Nephron progenitor cell (in vitro differentiated cells): ENCODE measurements around the gene PARP1.
"Not testable (repeated sequence)": the region's sequence is repeated elsewhere in the genome, so short reads cannot be mapped to it uniquely, and the experiment has no call there.

Source experiments
- DNase-seq: peaks from one replicate; pipeline ENCODE4 v3.0.0; 2021
- H3K27ac Mint-ChIP-seq: 2 replicates; pipeline ENCODE4 v1.8.0; 2021; ENCODE audit warnings: mild to moderate bottlenecking, moderate library complexity, mixed read lengths
- H3K27me3 Mint-ChIP-seq: 2 replicates; pipeline ENCODE4 v1.8.0; 2021; ENCODE audit warnings: mild to moderate bottlenecking, low read depth, mixed read lengths; ENCODE audit not compliant: poor library complexity
- H3K36me3 Mint-ChIP-seq: 2 replicates; pipeline ENCODE4 v1.8.0; 2021; ENCODE audit warnings: low read depth, mixed read lengths
- H3K4me1 Mint-ChIP-seq: 2 replicates; pipeline ENCODE4 v1.8.0; 2021; ENCODE audit warnings: mixed read lengths
- H3K4me3 Mint-ChIP-seq: 2 replicates; pipeline ENCODE4 v1.8.0; 2021; ENCODE audit warnings: mild to moderate bottlenecking, moderate library complexity, mixed read lengths
- H3K9me3 Mint-ChIP-seq: 2 replicates; pipeline ENCODE4 v1.8.0; 2021; ENCODE audit warnings: mild to moderate bottlenecking, moderate library complexity, mixed read lengths
- CTCF ChIP-seq: fragments of 200-600 bp; sonication (generic); IDR thresholded peaks from 2 replicates; pipeline ENCODE4 v1.5.0; 2021; ENCODE audit warnings: antibody characterized with exemption

PARP1 gene

GRCh38 chr1:226433341-226433720 lies 25.4 kb upstream of the PARP1 start:
- Mint-ChIP-seq H3K4me3 (no peak overlapping the region), H3K27me3 (peaks cover 16% of the 10 kb centered on the region), H3K9me3 (no peaks in the 10 kb centered on the region), H3K36me3 (no peaks in the 10 kb centered on the region), H3K27ac (peak overlapping the region; percentile 41), H3K4me1 (peaks cover 41% of the 10 kb centered on the region)
- TF ChIP-seq CTCF = no peak
- no peak for DNase-seq

- H3K4me1 Mint-ChIP-seq = peaks cover 47% of the 10 kb centered on the region
- H3K9me3 Mint-ChIP-seq = no peaks in the 10 kb centered on the region
- H3K27me3 Mint-ChIP-seq = peaks cover 16% of the 10 kb centered on the region
- no peaks in the 10 kb centered on the region for H3K36me3 Mint-ChIP-seq
- no peak for DNase-seq
- no peak for TF ChIP-seq CTCF
- H3K4me3 Mint-ChIP-seq = no peak overlapping the region
- peak overlapping the region; percentile 41 for H3K27ac Mint-ChIP-seq
Observed at GRCh38 chr1:226432586-226433340, 24.9 kb upstream of the PARP1 start.

- not testable (repeated sequence) for H3K9me3 Mint-ChIP-seq, H3K27ac Mint-ChIP-seq, DNase-seq, H3K36me3 Mint-ChIP-seq, H3K4me3 Mint-ChIP-seq
- Mint-ChIP-seq H3K4me1 (peaks cover 56% of the 10 kb centered on the region), H3K27me3 (peaks cover 15% of the 10 kb centered on the region)
Observed at GRCh38 chr1:226431898-226432297, 24.0 kb upstream of the PARP1 start.

GRCh38 chr1:226429858-226430715 lies 22.2 kb upstream of the PARP1 start:
- no peak for TF ChIP-seq CTCF
- H3K9me3 Mint-ChIP-seq = peaks cover 5% of the 10 kb centered on the region
- peaks cover 66% of the 10 kb centered on the region for H3K4me1 Mint-ChIP-seq
- H3K27me3 Mint-ChIP-seq = peaks cover 6% of the 10 kb centered on the region
- no peaks in the 10 kb centered on the region for H3K36me3 Mint-ChIP-seq
- H3K27ac Mint-ChIP-seq = no peak overlapping the region
- no peak overlapping the region for H3K4me3 Mint-ChIP-seq
- DNase-seq = no peak

GRCh38 chr1:226428791-226429461 lies 21.0 kb upstream of the PARP1 start:
- no peak for TF ChIP-seq CTCF
- H3K9me3 Mint-ChIP-seq = peaks cover 5% of the 10 kb centered on the region
- peaks cover 58% of the 10 kb centered on the region for H3K4me1 Mint-ChIP-seq
- H3K36me3 Mint-ChIP-seq = no peaks in the 10 kb centered on the region
- H3K4me3 Mint-ChIP-seq = peak overlapping the region; percentile 45
- peak overlapping the region; percentile 17 for H3K27ac Mint-ChIP-seq
- H3K27me3 Mint-ChIP-seq = peaks cover 6% of the 10 kb centered on the region
- peak; percentile 56 for DNase-seq

- Mint-ChIP-seq H3K4me3 (peak overlapping the region; percentile 45), H3K27ac (peak overlapping the region; percentile 46), H3K9me3 (peaks cover 5% of the 10 kb centered on the region), H3K36me3 (no peaks in the 10 kb centered on the region), H3K4me1 (peaks cover 55% of the 10 kb centered on the region), H3K27me3 (peaks cover 6% of the 10 kb centered on the region)
- TF ChIP-seq CTCF = no peak
- peak; percentile 20 for DNase-seq
Observed at GRCh38 chr1:226428348-226428747, 20.5 kb upstream of the PARP1 start.
